ENCODE results near the gene ZNF155.
A peak's percentile ranks its signal among the peaks of the same experiment; 100 is the strongest.
"Not testable (repeated sequence)": the region's sequence is repeated elsewhere in the genome, so short reads cannot be mapped to it uniquely, and the experiment has no call there.

The ZNF155 gene

GRCh38 chr19:43983912-43984686 lies at the start of gene ZNF155:
TSS of gene ZNF155 (plus strand) at chr19:43984188. CDS start at chr19:43988544, 4,356 bp downstream.
- H3K36me3 ChIP-seq (ENCODE audit: insufficient read depth, low read length) = no peaks in the 10 kb centered on the region
- H3K9me3 ChIP-seq (ENCODE audit: control insufficient read depth, insufficient read depth, low read length) = no peaks in the 10 kb centered on the region
- H3K9ac ChIP-seq (ENCODE audit: low read depth, low read length) = peak within 1 kb of the TSS; percentile 85

GRCh38 chr19:43934985-43935708 lies 48.8 kb upstream of the ZNF155 start, which contains the start of gene ZNF45:
TSS of gene ZNF45 (minus strand) at chr19:43935282. CDS start at chr19:43922185, 13,097 bp downstream.
- peak within 1 kb of the TSS; percentile 95 for H3K9ac ChIP-seq (ENCODE audit: low read depth, low read length)
- no peaks in the 10 kb centered on the region for H3K4me1 ChIP-seq (ENCODE audit: insufficient read depth, low read length)
- peaks cover 5% of the 10 kb centered on the region; the same call in 1 of the 2 replicates for H3K9me3 ChIP-seq (ENCODE audit: control insufficient read depth, insufficient read depth, low read length)
- peaks cover 4% of the 10 kb centered on the region for H3K36me3 ChIP-seq (ENCODE audit: insufficient read depth, low read length)

More at GRCh38 chr19:43983912-43984686, at the start of gene ZNF155:
- H3K4me1 ChIP-seq (ENCODE audit: insufficient read depth, low read length) = no peaks in the 10 kb centered on the region

- Histone ChIP-seq H3K9ac (ENCODE audit: low read depth, low read length) (no peak overlapping the region), H3K36me3 (ENCODE audit: insufficient read depth, low read length) (peaks cover 4% of the 10 kb centered on the region), H3K9me3 (ENCODE audit: control insufficient read depth, insufficient read depth, low read length) (peaks cover 5% of the 10 kb centered on the region; the same call in 1 of the 2 replicates), H3K4me1 (ENCODE audit: insufficient read depth, low read length) (no peaks in the 10 kb centered on the region)
Measured at GRCh38 chr19:43936188-43936587, 47.8 kb upstream of the ZNF155 start.

- peaks cover 5% of the 10 kb centered on the region; the same call in 1 of the 2 replicates for H3K9me3 ChIP-seq (ENCODE audit: control insufficient read depth, insufficient read depth, low read length)
- no peaks in the 10 kb centered on the region for H3K4me1 ChIP-seq (ENCODE audit: insufficient read depth, low read length)
- no peaks in the 10 kb centered on the region for H3K36me3 ChIP-seq (ENCODE audit: insufficient read depth, low read length)
- H3K9ac ChIP-seq (ENCODE audit: low read depth, low read length) = no peak overlapping the region
Measured at GRCh38 chr19:43939557-43940260, 44.3 kb upstream of the ZNF155 start.

- Histone ChIP-seq H3K36me3 (ENCODE audit: insufficient read depth, low read length) (no peaks in the 10 kb centered on the region), H3K4me1 (ENCODE audit: insufficient read depth, low read length) (no peaks in the 10 kb centered on the region), H3K9ac (ENCODE audit: low read depth, low read length) (no peak overlapping the region), H3K9me3 (ENCODE audit: control insufficient read depth, insufficient read depth, low read length) (peaks cover 5% of the 10 kb centered on the region; the same call in 1 of the 2 replicates)
Measured at GRCh38 chr19:43940719-43941118, 43.3 kb upstream of the ZNF155 start.

- Histone ChIP-seq H3K36me3 (ENCODE audit: insufficient read depth, low read length) (no peaks in the 10 kb centered on the region), H3K4me1 (ENCODE audit: insufficient read depth, low read length) (no peaks in the 10 kb centered on the region), H3K9ac (ENCODE audit: low read depth, low read length) (no peak overlapping the region), H3K9me3 (ENCODE audit: control insufficient read depth, insufficient read depth, low read length) (peaks cover 5% of the 10 kb centered on the region; the same call in 1 of the 2 replicates)
Measured at GRCh38 chr19:43941209-43941608, 42.8 kb upstream of the ZNF155 start.

- H3K36me3 ChIP-seq (ENCODE audit: insufficient read depth, low read length); H3K4me1 ChIP-seq (ENCODE audit: insufficient read depth, low read length); H3K9ac ChIP-seq (ENCODE audit: low read depth, low read length); H3K9me3 ChIP-seq (ENCODE audit: control insufficient read depth, insufficient read depth, low read length): not testable (repeated sequence)
Measured at GRCh38 chr19:43947412-43947811, 36.6 kb upstream of the ZNF155 start.

GRCh38 chr19:43949803-43950202 lies 34.2 kb upstream of the ZNF155 start:
- H3K9ac ChIP-seq (ENCODE audit: low read depth, low read length); H3K9me3 ChIP-seq (ENCODE audit: control insufficient read depth, insufficient read depth, low read length); H3K4me1 ChIP-seq (ENCODE audit: insufficient read depth, low read length); H3K36me3 ChIP-seq (ENCODE audit: insufficient read depth, low read length): not testable (repeated sequence)

- no peaks in the 10 kb centered on the region; the same call in 1 of the 2 replicates for H3K36me3 ChIP-seq (ENCODE audit: insufficient read depth, low read length)
- H3K4me1 ChIP-seq (ENCODE audit: insufficient read depth, low read length) = no peaks in the 10 kb centered on the region
- peaks cover 9% of the 10 kb centered on the region for H3K9me3 ChIP-seq (ENCODE audit: control insufficient read depth, insufficient read depth, low read length)
- H3K9ac ChIP-seq (ENCODE audit: low read depth, low read length) = peak within 1 kb of the TSS; percentile 71
Measured at GRCh38 chr19:43950834-43951645, 32.9 kb upstream of the ZNF155 start, which contains the start of gene ZNF221. TSS of gene ZNF221 (plus strand) at chr19:43951228. CDS start at chr19:43962727, 11,499 bp downstream.

- no peak overlapping the region for H3K9ac ChIP-seq (ENCODE audit: low read depth, low read length)
- no peaks in the 10 kb centered on the region; the same call in 1 of the 2 replicates for H3K36me3 ChIP-seq (ENCODE audit: insufficient read depth, low read length)
- H3K9me3 ChIP-seq (ENCODE audit: control insufficient read depth, insufficient read depth, low read length) = peaks cover 18% of the 10 kb centered on the region
- H3K4me1 ChIP-seq (ENCODE audit: insufficient read depth, low read length) = no peaks in the 10 kb centered on the region
Measured at GRCh38 chr19:43956827-43957226, 27.2 kb upstream of the ZNF155 start.

- peaks cover 4% of the 10 kb centered on the region; the same call in 1 of the 2 replicates for H3K36me3 ChIP-seq (ENCODE audit: insufficient read depth, low read length)
- no peak overlapping the region for H3K9ac ChIP-seq (ENCODE audit: low read depth, low read length)
- peaks cover 23% of the 10 kb centered on the region for H3K9me3 ChIP-seq (ENCODE audit: control insufficient read depth, insufficient read depth, low read length)
- H3K4me1 ChIP-seq (ENCODE audit: insufficient read depth, low read length) = no peaks in the 10 kb centered on the region
Measured at GRCh38 chr19:43957891-43958290, 26.1 kb upstream of the ZNF155 start.

GRCh38 chr19:43960411-43960810 lies 23.6 kb upstream of the ZNF155 start:
- H3K9ac ChIP-seq (ENCODE audit: low read depth, low read length) = no peak overlapping the region
- peaks cover 12% of the 10 kb centered on the region for H3K36me3 ChIP-seq (ENCODE audit: insufficient read depth, low read length)
- H3K4me1 ChIP-seq (ENCODE audit: insufficient read depth, low read length) = no peaks in the 10 kb centered on the region
- H3K9me3 ChIP-seq (ENCODE audit: control insufficient read depth, insufficient read depth, low read length) = peaks cover 42% of the 10 kb centered on the region

- Histone ChIP-seq H3K36me3 (ENCODE audit: insufficient read depth, low read length) (peaks cover 52% of the 10 kb centered on the region), H3K4me1 (ENCODE audit: insufficient read depth, low read length) (no peaks in the 10 kb centered on the region), H3K9ac (ENCODE audit: low read depth, low read length) (no peak overlapping the region), H3K9me3 (ENCODE audit: control insufficient read depth, insufficient read depth, low read length) (peaks cover 78% of the 10 kb centered on the region)
Measured at GRCh38 chr19:43966079-43966694, 17.8 kb upstream of the ZNF155 start.
